Activated T-cell treated with anti-CD3 and anti-CD28 coated beads, Interleukin-2, amount 50 U/mL, for 48 hours (primary cell): ENCODE measurements around the gene BEAN1.

Source experiments
- DNase-seq, 2 experiments: peaks; one replicate each; pipeline ENCODE4 v3.0.0-alpha.2; 2020

Gene BEAN1, protein sequence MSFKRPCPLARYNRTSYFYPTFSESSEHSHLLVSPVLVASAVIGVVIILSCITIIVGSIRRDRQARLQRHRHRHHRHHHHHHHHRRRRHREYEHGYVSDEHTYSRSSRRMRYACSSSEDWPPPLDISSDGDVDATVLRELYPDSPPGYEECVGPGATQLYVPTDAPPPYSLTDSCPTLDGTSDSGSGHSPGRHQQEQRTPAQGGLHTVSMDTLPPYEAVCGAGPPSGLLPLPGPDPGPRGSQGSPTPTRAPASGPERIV

GRCh38 chr16:66427036-66427860 is at the start of gene BEAN1:
BEAN1 (plus strand) TSS chr16:66427295; CDS start chr16:66437677, 10,382 bp downstream.
- DNase-seq: no peak

- DNase-seq: no peak
Observed at GRCh38 chr16:66377324-66377723, 49.8 kb upstream of the BEAN1 start.

GRCh38 chr16:66378741-66379570 is 48.1 kb upstream of the BEAN1 start:
- no peak for DNase-seq

DNA sequence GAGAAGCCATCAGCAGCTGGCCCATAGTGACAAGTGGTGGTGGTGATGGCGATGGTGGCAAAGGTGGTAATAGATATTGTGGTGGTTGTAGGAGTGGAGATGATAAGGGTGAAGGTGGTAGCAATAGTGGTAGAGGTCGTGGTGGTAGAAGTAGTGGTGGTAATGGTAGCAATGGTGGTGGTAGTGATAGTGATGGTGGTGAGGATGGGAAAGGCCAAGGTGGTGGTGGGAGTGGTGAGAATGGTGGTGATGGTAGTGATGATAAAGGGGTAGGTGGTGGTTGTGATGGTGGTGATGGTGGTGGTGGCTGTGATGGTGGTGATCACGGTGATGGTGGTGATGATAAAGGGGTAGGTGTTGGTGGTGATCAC is 47.5 kb upstream of the BEAN1 start:
- DNase-seq: no peak

DNA sequence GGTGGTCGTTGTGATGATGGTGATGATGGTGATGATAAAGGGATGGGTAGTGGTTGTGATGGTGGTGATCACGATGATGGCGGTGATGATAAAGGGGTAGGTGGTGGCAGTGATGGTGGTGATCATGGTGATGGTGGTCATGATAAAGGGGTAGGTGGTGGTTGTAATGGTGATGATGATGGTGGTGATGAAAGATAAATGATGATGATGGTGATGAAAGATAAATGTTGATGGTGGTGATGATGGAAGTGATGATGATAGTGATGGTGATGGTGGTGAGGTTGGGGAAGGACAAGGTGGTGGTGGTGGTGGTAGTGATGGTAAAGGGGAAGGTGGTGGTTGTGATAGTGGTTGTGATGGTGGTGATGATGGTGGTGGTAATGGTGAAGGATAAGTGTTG is 46.7 kb upstream of the BEAN1 start:
- DNase-seq: no peak

DNA sequence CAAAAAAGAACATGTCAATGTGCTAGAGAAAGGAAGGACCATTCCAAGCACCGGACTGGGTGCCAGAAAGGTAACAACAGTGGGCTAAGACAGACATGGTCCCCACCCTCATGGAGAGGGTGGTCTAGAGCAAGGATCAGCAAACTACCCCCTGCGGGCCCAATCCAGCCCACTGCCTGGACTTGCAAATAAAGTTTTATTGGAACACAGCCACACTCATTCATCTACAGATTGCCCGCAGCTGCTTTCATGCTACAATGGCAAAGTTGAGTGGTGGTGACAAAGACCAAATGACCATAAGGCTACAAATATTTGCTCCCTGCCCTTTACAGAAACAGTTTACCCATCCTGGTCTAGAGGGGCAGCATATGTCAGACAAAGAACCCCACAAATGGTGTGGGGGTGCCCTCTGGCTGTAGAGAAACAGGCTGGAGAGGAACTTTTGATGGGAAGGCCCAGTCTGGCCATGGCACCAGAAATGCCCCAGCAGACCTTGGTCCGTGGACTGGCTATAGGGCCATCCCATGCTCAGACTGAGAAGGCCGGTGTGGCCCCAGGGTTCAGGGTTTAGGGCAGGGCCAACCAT is 45.4 kb upstream of the BEAN1 start:
- no peak for DNase-seq

GRCh38 chr16:66382171-66382965 is 44.7 kb upstream of the BEAN1 start:
- no peak for DNase-seq

- no peak for DNase-seq
Observed at GRCh38 chr16:66382966-66383299, 44.2 kb upstream of the BEAN1 start.

- DNase-seq: no peak
Observed at GRCh38 chr16:66383551-66383950, 43.5 kb upstream of the BEAN1 start.

DNA sequence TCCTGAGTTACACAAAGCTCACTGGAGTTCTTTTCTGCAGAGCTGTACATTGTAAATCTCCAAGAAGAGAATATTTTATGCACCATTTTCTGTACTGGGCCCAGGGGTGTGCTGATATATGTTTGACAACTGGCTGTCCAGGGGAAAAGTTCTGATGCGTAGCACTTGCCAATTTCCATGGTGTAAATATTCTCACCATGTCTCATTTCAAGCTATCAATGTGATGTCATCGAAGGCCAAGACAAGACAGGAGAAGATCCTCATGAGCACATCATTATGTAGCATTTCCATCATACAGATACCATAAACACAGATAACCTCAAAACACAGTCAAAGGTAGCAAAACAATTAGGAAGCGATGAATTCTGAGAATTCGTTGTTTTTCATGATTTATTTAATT is 41.7 kb upstream of the BEAN1 start:
- no peak for DNase-seq

GRCh38 chr16:66386629-66387622 is 40.2 kb upstream of the BEAN1 start:
- DNase-seq: no peak

DNA sequence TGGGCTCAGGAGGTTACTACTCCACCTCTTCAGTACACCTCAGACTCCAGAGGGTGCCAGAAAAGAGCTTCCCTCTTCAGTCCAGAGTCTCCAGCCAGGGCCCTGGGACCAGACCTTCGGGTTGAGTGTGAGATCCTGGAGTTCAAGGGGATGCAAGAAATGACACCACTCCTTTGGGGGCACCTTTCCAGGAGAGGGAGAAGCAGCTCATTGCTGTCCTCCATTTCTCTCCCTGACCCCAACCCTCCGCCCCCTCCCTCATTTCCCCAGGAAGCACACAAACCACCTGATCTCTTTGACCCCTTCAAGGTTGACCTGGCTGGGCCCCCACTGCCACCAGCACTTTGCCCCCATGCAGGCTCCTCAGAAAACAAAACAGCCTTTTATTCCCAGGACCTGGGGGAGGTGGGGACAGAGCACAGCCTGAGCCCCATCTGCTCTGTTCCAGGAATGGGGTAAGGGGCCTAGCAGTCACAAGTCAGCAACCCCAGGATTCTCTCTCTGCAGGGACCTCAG is 39.2 kb upstream of the BEAN1 start:
- no peak for DNase-seq

- no peak for DNase-seq
Observed at GRCh38 chr16:66388350-66389139, 38.5 kb upstream of the BEAN1 start.

DNA sequence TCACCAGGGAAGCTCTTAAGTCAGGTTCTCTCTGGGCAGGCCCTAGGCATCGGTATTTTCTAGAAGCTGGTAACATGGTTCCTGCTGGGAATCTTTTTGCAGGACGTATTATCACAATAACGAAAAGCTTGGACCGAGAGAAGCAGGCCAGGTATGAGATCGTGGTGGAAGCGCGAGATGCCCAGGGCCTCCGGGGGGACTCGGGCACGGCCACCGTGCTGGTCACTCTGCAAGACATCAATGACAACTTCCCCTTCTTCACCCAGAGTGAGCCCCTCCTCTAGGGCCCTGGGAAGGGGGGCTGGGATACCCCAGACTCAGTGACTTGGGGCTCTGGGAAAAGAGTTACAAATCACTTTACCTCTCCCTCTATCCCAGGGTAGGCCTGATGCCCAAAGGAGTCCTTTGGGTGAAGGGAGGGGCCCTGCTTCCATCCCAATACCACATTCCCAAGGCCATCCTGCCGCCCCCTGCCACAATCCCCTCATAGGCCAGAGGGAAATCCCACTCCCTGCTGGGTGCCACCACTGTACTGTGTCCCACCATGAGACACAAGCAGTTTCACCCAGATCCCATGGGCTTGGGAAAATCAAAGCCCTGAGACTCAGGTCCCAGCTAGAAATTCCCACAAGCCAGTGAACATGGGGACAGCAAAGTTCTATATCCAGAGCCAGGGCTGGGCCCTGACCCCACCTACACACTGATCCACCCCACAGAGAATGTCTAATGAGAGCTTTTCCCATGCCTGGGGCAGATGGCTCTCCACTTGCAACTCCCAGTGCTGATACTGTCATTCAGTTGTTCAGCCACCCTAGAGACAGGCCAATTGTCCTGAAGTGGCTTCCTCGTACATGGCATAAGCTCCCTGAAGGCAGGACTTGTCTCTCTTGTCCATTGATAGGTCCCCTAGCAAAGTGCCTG is 37.6 kb upstream of the BEAN1 start:
- no peak for DNase-seq

DNA sequence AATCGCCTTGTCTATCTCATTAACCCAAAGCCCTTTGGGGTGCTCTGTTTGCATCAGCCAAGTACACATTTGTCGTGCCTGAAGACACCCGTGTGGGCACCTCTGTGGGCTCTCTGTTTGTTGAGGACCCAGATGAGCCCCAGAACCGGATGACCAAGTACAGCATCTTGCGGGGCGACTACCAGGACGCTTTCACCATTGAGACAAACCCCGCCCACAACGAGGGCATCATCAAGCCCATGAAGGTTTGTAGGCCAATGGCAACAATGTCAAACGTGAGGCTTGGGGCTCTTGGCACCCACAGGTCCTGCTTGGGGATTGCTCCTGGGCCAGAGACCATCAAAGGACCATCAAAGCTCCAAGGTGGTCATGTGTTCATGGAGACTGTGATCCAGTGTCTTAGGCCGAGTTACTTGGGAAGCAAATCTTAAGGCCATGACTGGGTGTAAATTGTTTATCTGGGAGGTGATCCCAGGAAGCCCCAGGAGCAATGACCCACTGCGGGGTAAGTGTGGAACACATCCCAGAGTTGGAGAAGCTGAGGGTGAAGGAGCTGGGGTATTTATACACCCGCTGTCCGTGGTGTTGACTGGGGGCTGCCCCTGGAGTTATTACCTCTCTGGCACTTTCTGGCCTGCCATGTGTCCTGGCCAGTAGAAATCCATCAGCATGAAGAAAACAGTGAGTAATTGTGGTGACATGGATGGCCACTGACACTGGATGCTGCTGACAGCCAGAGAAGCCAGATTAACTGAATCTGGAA is 36.6 kb upstream of the BEAN1 start:
- DNase-seq: no peak

GRCh38 chr16:66391726-66392670 is 35.1 kb upstream of the BEAN1 start:
- DNase-seq: no peak
